KOPT-K1 (cell line): ENCODE measurements around the gene RUSC1.

Experiments
- H3K27ac ChIP-seq: fragments of 200-600 bp; sonication (generic); 2 replicates; pipeline ENCODE4 v1.5.1; 2016; ENCODE audit warnings: antibody characterized with exemption, mild to moderate bottlenecking, low read depth, low read length; ENCODE audit not compliant: poor library complexity, severe bottlenecking
- H3K36me3 ChIP-seq: fragments of 200-600 bp; sonication (generic); 2 replicates; pipeline ENCODE4 v1.5.1; 2017; ENCODE audit warnings: antibody characterized with exemption, mild to moderate bottlenecking, low read length, moderate library complexity; ENCODE audit not compliant: insufficient read depth
- H3K9me3 ChIP-seq: fragments of 200-600 bp; sonication (generic); 2 replicates; pipeline ENCODE4 v1.5.1; 2017; ENCODE audit warnings: antibody characterized with exemption, low read length, mild to moderate bottlenecking; ENCODE audit not compliant: insufficient read depth, poor library complexity, severe bottlenecking

RUSC1 gene, protein sequence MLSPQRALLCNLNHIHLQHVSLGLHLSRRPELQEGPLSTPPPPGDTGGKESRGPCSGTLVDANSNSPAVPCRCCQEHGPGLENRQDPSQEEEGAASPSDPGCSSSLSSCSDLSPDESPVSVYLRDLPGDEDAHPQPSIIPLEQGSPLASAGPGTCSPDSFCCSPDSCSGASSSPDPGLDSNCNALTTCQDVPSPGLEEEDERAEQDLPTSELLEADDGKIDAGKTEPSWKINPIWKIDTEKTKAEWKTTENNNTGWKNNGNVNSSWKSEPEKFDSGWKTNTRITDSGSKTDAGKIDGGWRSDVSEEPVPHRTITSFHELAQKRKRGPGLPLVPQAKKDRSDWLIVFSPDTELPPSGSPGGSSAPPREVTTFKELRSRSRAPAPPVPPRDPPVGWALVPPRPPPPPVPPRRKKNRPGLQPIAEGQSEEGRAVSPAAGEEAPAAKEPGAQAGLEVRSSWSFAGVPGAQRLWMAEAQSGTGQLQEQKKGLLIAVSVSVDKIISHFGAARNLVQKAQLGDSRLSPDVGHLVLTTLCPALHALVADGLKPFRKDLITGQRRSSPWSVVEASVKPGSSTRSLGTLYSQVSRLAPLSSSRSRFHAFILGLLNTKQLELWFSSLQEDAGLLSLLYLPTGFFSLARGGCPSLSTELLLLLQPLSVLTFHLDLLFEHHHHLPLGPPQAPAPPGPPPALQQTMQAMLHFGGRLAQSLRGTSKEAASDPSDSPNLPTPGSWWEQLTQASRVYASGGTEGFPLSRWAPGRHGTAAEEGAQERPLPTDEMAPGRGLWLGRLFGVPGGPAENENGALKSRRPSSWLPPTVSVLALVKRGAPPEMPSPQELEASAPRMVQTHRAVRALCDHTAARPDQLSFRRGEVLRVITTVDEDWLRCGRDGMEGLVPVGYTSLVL

DNA sequence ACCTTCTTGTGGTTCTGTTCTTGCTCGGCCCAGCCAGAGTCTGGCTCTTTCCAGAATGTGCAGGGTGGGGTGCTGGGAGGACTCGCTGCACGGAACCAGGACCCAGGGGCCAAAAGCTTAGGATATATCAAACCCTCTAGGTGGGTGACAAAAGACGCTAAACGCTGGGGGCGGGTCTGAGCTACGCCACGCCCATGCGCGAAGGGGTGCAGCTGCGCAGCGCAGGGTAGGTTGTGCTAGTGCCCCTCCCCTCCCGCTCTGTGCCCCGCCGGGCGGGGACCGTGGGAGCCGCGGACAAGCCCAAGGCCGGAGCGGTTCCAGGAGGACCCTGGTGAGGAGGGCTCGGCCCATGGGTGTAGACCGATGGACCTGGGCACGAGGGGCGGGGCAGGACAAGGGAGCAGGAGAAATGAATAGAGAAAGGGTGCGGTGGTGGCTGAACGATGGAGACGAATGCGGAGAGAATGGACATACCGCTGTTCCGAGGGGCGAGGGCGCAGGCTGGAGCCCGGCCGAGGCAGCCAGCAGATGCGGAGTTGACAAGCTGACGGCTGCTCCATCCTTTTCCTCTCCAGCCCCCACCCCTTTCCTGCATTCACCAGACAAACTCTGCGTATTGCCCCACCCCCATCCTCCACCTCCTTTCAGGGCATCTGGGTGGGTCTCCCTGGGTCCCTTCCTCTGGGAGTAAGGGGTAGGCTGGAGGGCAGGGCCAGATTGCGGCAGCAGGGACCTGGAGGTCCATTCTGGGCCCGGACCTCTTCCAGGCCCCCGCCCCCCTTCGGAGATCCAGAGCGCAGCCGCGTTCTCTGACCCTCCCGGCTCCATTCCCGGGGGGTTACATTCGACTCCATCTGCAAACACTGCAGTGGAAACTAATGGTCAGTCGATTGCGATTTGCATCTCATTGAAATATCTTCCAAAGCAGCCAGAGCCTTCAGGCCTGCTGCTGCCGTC lies at the start of gene RUSC1:
RUSC1 (plus strand) TSS at position 234 of the 957 bp plus-strand sequence. CDS start 880 bp downstream, outside the sequence.
- Histone ChIP-seq H3K27ac (no peak within 1 kb of the TSS), H3K36me3 (peaks cover 53% of the 10 kb centered on the region)

GRCh38 chr1:155272466-155273342 lies 48.0 kb upstream of the RUSC1 start:
- peak overlapping the region; percentile 78 for H3K27ac ChIP-seq
- H3K36me3 ChIP-seq = peaks cover 43% of the 10 kb centered on the region
- no peaks in the 10 kb centered on the region for H3K9me3 ChIP-seq

More for the DNA sequence above, at the start of gene RUSC1:
- H3K9me3 ChIP-seq = no peaks in the 10 kb centered on the region

GRCh38 chr1:155273343-155274245 lies 47.1 kb upstream of the RUSC1 start, which contains the start of gene CLK2:
Gene CLK2, minus strand, starts transcription at chr1:155273504. Its CDS starts 2,527 bp downstream, at chr1:155270977.
- H3K9me3 ChIP-seq = no peaks in the 10 kb centered on the region
- peak within 1 kb of the TSS; percentile 78 for H3K27ac ChIP-seq
- peaks cover 34% of the 10 kb centered on the region for H3K36me3 ChIP-seq

GRCh38 chr1:155277070-155277901 lies 43.4 kb upstream of the RUSC1 start, which contains the start of gene HCN3:
Gene HCN3, plus strand, starts transcription at chr1:155277463. Its CDS starts 128 bp downstream, at chr1:155277591.
- Histone ChIP-seq H3K9me3 (no peaks in the 10 kb centered on the region), H3K27ac (peak within 1 kb of the TSS; percentile 21), H3K36me3 (no peaks in the 10 kb centered on the region)

DNA sequence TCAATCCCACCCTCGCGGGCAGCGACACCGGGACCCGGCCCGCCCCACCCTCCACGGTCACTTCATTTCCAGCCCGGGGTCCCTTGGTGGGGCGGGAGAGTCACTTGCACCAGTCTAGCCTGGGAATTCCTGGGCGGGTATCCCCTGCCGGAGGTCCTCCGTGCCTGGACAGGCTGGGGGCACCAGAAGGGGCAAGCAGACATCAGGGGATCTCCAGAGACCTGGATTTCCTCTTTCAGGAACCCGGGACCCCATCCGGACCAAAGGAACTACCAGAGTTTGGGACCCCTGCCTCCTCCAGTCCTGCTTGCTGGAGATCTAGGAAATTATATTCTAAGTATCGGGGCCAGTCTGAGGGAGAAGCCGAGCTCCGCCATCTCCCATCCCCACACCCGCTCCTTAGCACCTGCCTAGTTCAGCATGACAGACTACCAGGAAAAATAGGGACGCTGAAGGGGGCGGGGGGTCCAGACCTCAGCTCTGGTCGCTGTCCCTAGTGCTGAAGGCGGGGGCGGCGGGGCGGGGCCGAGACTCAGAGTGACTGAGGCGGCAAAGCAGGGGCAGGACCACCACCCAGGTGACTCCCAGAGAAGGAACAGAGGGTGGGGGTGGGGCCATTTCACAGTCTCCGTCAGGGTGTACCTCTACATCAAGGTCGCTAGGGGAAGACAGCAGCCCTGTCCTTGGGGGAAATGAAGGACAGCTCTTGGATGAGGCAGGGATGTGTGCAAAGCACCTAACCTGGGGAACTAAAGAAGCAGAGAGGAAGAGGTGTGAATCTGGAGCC lies 42.6 kb upstream of the RUSC1 start:
- Histone ChIP-seq H3K9me3 (no peaks in the 10 kb centered on the region), H3K27ac (peak overlapping the region; percentile 21)

DNA sequence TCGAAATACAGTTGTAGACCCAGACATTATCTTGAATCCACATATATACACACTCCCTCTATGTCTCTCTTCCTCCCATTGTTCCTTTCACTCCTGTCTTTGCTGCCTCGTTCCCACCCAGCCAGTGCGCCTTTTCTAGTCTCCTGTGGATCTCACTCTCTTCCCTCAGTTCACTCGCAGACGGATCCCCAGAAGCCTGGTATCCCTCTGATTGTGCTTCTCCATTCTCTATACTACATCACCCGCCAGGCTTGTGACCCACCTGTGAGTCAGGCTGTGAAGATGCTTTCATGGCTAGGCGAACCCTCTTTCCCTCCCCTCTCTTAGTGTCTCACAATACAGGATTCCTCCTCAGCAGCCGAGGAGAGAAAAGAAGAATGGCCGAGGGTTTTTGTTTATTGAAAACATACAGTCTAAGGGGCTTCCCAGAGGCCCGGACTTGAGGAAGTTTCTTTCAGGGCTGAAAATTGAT lies 42.0 kb upstream of the RUSC1 start:
- Histone ChIP-seq H3K36me3 (no peaks in the 10 kb centered on the region), H3K27ac (no peak overlapping the region), H3K9me3 (no peaks in the 10 kb centered on the region)

More for the DNA sequence above, 42.6 kb upstream of the RUSC1 start:
- H3K36me3 ChIP-seq = no peaks in the 10 kb centered on the region

- Histone ChIP-seq H3K36me3 (no peaks in the 10 kb centered on the region), H3K27ac (no peak overlapping the region), H3K9me3 (no peaks in the 10 kb centered on the region)
Observed at GRCh38 chr1:155279268-155279667, 41.4 kb upstream of the RUSC1 start.

- no peaks in the 10 kb centered on the region for H3K36me3 ChIP-seq
- H3K9me3 ChIP-seq = no peaks in the 10 kb centered on the region
- H3K27ac ChIP-seq = no peak overlapping the region
Observed at GRCh38 chr1:155282488-155283091, 38.1 kb upstream of the RUSC1 start.

- Histone ChIP-seq H3K9me3 (no peaks in the 10 kb centered on the region), H3K27ac (no peak overlapping the region), H3K36me3 (no peaks in the 10 kb centered on the region)
Observed at GRCh38 chr1:155284476-155284875, 36.2 kb upstream of the RUSC1 start.

DNA sequence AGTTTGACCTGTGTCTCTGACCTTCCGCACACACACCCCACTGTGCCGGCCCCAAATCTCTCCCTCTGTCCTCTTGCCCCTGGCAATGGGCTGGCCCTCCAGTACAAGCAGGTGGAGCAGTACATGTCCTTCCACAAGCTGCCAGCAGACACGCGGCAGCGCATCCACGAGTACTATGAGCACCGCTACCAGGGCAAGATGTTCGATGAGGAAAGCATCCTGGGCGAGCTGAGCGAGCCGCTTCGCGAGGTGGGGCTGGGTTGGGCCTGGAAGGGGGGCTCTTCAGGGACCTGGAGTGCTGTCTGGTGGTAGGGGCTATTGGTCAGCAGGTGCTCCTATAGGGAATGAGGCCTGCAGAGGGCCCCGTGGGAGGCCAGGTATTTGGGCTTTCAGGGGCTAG lies 35.6 kb upstream of the RUSC1 start:
- no peaks in the 10 kb centered on the region for H3K9me3 ChIP-seq
- no peaks in the 10 kb centered on the region for H3K36me3 ChIP-seq
- no peak overlapping the region for H3K27ac ChIP-seq

DNA sequence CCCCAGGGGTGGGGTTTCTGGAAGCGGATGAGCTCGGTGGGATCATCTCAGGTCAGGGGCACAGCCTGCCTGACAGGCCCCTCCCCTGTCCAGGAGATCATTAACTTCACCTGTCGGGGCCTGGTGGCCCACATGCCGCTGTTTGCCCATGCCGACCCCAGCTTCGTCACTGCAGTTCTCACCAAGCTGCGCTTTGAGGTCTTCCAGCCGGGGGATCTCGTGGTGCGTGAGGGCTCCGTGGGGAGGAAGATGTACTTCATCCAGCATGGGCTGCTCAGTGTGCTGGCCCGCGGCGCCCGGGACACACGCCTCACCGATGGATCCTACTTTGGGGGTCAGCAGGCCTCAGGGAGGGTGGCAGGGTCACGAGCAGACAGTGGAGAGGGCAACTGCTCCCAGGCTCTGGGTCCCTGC lies 35.1 kb upstream of the RUSC1 start:
- no peaks in the 10 kb centered on the region for H3K9me3 ChIP-seq
- H3K36me3 ChIP-seq = no peaks in the 10 kb centered on the region
- H3K27ac ChIP-seq = no peak overlapping the region
